Measurements from ENCODE around the gene ABCA1. TPM values are rescaled to one million over a fixed set of nuclear protein-coding genes. Genes with fewer than 3 reads are reported as not detected.

ABCA1 gene
- total and polyA plus RNA-seq, 10 of the 15 experiments (the other 5 are each of a cell fraction or from before 2014, with no cell fraction given) = 0.01 to 0.56 (median 0.16) TPM

- 0 out of 2 replicates have a peak, but pooled peaks have one; percentile 49 for TF ChIP-seq YY1 (IDR thresholded peaks at IDR 0.05; ENCODE audit: low read depth, low read length)
- TF ChIP-seq RAD21 (IDR thresholded peaks at IDR 0.05; ENCODE audit: insufficient read depth, low read depth, low read length) = peak; percentile 92
- TF ChIP-seq SMAD1 (IDR thresholded peaks at IDR 0.05; ENCODE audit: low read depth, partially characterized antibody) = no peak
- no peak for TF ChIP-seq SMARCA5 (IDR thresholded peaks at IDR 0.05)
- TF ChIP-seq CTCF (IDR thresholded peaks at IDR 0.05 in 2 of 3, conservative IDR thresholded peaks at IDR 0.05 in 1 of 3; ENCODE audit: control insufficient read depth in 2 of 3, extremely low read depth in 1 of 3, insufficient read depth in 1 of 3, low read depth in 3 of 3, low read length in 3 of 3) = peak; percentile 78 to 85 (median 82); a peak in 5 of 6 replicates
- TF ChIP-seq, protein P1, sequence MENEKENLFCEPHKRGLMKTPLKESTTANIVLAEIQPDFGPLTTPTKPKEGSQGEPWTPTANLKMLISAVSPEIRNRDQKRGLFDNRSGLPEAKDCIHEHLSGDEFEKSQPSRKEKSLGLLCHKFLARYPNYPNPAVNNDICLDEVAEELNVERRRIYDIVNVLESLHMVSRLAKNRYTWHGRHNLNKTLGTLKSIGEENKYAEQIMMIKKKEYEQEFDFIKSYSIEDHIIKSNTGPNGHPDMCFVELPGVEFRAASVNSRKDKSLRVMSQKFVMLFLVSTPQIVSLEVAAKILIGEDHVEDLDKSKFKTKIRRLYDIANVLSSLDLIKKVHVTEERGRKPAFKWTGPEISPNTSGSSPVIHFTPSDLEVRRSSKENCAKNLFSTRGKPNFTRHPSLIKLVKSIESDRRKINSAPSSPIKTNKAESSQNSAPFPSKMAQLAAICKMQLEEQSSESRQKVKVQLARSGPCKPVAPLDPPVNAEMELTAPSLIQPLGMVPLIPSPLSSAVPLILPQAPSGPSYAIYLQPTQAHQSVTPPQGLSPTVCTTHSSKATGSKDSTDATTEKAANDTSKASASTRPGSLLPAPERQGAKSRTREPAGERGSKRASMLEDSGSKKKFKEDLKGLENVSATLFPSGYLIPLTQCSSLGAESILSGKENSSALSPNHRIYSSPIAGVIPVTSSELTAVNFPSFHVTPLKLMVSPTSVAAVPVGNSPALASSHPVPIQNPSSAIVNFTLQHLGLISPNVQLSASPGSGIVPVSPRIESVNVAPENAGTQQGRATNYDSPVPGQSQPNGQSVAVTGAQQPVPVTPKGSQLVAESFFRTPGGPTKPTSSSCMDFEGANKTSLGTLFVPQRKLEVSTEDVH (IDR thresholded peaks at IDR 0.05; ENCODE audit: low read depth, partially characterized antibody) = no peak
- TF ChIP-seq SUPT20H (IDR thresholded peaks at IDR 0.05; ENCODE audit: borderline replicate concordance, control insufficient read depth, low read depth, low read length) = no peak
- no peak for TF ChIP-seq BCL3 (IDR thresholded peaks at IDR 0.05; ENCODE audit: borderline replicate concordance, insufficient read depth, low read depth, low read length, poor library complexity, severe bottlenecking)
- TF ChIP-seq SREBF1 (IDR thresholded peaks at IDR 0.05; ENCODE audit: low read length) = no peak
- no peak for TF ChIP-seq RAD51 (IDR thresholded peaks at IDR 0.05)
- TF ChIP-seq, protein P2, sequence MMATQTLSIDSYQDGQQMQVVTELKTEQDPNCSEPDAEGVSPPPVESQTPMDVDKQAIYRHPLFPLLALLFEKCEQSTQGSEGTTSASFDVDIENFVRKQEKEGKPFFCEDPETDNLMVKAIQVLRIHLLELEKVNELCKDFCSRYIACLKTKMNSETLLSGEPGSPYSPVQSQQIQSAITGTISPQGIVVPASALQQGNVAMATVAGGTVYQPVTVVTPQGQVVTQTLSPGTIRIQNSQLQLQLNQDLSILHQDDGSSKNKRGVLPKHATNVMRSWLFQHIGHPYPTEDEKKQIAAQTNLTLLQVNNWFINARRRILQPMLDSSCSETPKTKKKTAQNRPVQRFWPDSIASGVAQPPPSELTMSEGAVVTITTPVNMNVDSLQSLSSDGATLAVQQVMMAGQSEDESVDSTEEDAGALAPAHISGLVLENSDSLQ (IDR thresholded peaks at IDR 0.05) = no peak
- peak; percentile 76; the same call in 1 of the 2 replicates for TF ChIP-seq SMC3 (IDR thresholded peaks at IDR 0.05; ENCODE audit: borderline replicate concordance, low read length)
- TF ChIP-seq CHD2 (IDR thresholded peaks at IDR 0.05; ENCODE audit: borderline replicate concordance, low read depth, low read length) = no peak
- RAD21 ChIA-PET (ENCODE audit: unreplicated experiment) = interaction anchor here (0.5 to 3.6 kb wide), 26 partner anchors 8 to 587 kb away, joined by 3 to 22 read pairs (median 3); partner anchors contain the start of gene NIPSNAP3A
- no peaks in the 10 kb centered on the region for H3K36me3 ChIP-seq (ENCODE audit: control insufficient read depth in 2 of 2, insufficient read depth in 2 of 2, low read length in 1 of 2)
- no peaks in the 10 kb centered on the region for H3K27me3 ChIP-seq (replicated peaks in 1 of 2; ENCODE audit: control insufficient read depth in 2 of 2, insufficient read depth in 2 of 2, low read length in 1 of 2)
- H3K9me3 ChIP-seq (replicated peaks; ENCODE audit: control insufficient read depth, insufficient read depth, low read length) = no peaks in the 10 kb centered on the region
- WGBS (ENCODE audit: insufficient coverage, insufficient replicate concordance, low lambda C conversion rate, missing lambda C conversion rate) = 25% methylated on average over 4 of the region's 4 CpGs
- H2AFZ ChIP-seq (ENCODE audit: control insufficient read depth, low read depth, low read length) = no peak overlapping the region
- intact Hi-C loops (cut with micrococcal nuclease; ENCODE audit: unreplicated experiment) (loop anchor here (1.0 to 2.0 kb wide), 3 partner anchors 83 to 552 kb away; no protein-coding TSS in a partner anchor), in situ Hi-C loops (cut with MboI) (loop anchor here (5.0 kb wide), 1 partner anchor 294 kb away; no protein-coding TSS in a partner anchor)
- no peaks in the 10 kb centered on the region for H4K20me1 ChIP-seq (ENCODE audit: control insufficient read depth, insufficient read depth)
- CTCF ChIA-PET = interaction anchor here (0.6 to 4.7 kb wide), 41 partner anchors 9 to 855 kb away, joined by 3 to 66 read pairs (median 4); no protein-coding TSS in a partner anchor
- no peaks in the 10 kb centered on the region for H3K79me2 ChIP-seq (ENCODE audit: control insufficient read depth, insufficient read depth, low read length)
- H3K27ac ChIP-seq (ENCODE audit: control insufficient read depth, insufficient read depth) = no peak overlapping the region
- BruUV-seq (replicated peaks) = no TSS peak
- POLR2A ChIA-PET = no interaction called here
- H3K4me3 ChIP-seq = no peak overlapping the region
- H3K9ac ChIP-seq (ENCODE audit: control insufficient read depth, insufficient read depth, low read length) = no peak overlapping the region
- no peak overlapping the region for H3K4me2 ChIP-seq (ENCODE audit: control insufficient read depth, insufficient read depth)
- DNase-seq (ENCODE audit: low read depth, low spot score) = peak; percentile 7
- H3K4me1 ChIP-seq (ENCODE audit: control insufficient read depth, insufficient read depth, low read length) = peaks cover under 1% of the 10 kb centered on the region
- ATAC-seq = peak; percentile 95
- SMC1A ChIA-PET (ENCODE audit: uncharacterized antibody, unreplicated experiment) = interaction anchor here (0.6 to 3.2 kb wide), 30 partner anchors 13 to 556 kb away, joined by 3 to 31 read pairs (median 3); no protein-coding TSS in a partner anchor
- FAIRE-seq = peak; percentile 82
These were observed 64.6 kb downstream of the ABCA1 start for GRCh38 chr9:104863180-104863883.
